Putamen (tissue), 1 donor: ENCODE measurements around the gene ZMIZ1.
A peak's percentile ranks its signal among the peaks of the same experiment; 100 is the strongest.

Experiments
- DNase-seq: peaks from one replicate; pipeline ENCODE4 v3.0.0-alpha.2; 2016; ENCODE audit warnings: low spot score

Gene ZMIZ1

DNA sequence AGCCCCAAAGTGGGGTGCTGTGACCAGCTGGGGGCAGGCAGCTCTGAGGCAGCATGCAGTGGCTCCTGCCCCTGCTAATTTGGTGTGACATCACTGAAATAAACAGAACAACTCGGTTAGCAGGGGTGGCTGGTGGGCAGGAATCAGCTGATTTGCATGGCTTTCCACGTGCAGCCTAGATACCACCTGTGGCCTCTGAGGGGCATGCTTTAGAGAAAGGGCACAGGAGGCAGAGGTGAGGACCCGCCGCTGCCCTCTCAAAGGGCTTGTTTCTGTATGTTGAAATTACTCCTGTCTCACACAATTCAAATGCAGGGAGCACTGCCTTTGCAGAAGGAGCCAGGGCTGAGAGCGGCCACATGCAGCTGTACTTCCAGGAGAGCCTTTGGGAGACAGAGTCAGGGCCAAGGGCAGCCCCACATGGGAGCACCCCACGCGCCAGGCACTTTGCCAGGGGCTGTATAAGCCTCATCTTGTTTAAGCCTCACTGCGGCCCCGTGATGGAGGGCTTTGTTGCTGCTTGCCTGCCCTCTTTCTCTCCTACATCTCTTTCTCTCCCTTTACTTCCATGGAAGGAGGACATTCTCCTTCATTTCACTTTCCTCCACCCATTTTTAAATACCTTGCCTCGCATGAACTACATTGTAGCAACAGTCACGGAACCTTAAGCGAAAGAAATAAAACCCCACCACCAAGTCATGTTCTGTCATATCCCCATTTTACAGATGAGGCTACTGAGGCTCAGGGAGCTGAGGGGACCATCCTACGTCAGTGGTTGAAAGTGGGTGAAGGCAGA is 137.7 kb downstream of the ZMIZ1 start:
- DNase-seq, result peak; percentile 62

DNA sequence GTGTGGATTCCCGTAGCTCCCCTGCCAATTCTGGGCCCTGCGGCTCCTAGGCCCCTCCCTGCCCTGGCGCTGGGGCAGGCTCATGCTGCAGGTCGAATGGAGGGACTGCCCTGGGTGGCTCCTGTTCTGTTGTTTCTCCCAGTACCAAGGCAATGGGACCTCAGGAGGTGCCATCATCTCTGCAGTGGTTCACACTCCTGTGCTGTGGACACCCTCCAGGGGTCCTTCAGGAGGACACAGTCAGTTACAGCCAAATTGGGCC is 138.3 kb downstream of the ZMIZ1 start:
- no peak for DNase-seq

DNA sequence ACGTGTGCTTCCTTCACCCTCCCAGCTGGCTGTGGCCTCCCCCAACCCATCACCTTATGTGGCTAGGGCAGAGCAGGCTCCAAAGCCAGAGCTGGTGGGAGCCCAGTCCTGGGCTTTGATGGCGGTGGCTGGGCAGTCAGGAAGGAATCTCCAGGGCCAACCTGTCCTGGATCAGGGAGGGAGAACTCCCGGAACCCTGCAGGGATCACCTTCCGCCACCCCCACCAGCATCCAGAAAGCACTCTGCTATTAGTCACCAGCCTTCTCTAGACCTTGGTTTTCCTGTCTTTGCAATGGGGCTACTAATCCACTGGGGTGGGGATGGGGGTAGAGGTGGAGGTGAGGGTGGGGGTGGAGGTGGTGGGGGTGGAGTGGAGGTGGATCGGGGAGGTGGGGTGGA is 139.0 kb downstream of the ZMIZ1 start:
- DNase-seq, result no peak

DNA sequence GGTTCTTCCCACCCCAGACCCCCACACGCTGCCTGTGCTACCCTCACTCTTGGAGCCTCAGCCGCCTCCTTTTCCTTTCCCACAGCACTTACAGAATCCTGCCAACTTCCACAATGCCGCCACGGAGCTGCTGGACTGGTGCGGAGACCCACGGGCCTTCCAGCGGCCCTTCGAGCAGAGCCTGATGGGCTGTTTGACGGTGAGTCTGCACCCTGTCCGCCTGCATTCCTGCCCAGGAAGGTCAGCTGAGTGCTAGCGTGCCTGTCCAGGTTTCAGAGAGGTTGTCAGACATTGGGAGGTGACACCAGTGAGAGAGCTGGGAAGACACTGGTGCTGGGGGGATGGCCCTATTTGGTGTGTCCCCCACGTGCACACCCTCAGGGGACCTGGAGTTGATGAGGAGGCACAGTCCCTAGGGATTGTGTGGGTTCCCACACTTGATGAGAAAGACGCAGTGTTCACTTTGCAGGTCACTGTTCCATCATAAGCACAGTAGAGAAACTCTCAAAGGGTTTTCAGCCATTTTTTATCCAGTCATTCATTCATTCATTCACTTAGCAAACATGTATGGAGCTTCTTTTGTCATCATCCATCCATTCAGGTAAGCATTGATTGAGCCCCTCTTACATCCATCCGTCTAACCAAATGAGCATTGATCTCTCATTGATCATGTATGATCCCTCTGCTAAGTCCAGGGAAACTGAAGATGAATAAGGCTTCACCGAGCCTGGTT is 139.7 kb downstream of the ZMIZ1 start:
- no peak for DNase-seq

DNA sequence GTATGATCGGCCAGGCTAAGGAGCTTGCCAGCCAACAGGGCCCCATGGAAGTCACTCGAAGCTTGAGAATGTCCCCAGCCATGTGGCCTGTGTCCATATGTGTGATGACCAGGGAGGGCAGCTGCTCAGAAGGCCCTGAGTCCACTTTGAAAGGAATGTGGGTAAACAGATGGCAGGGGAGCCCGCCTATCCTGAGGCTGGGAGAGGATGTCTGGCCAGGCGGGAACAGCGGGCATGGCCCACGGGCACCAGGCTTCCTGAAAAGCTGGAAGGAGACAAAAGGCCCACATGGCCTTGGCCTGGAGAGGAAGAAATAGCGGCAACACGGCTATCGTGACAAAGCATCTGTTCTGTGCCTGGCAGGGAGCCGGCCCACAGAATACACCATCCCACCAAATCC is 140.6 kb downstream of the ZMIZ1 start:
- no peak for DNase-seq

DNA sequence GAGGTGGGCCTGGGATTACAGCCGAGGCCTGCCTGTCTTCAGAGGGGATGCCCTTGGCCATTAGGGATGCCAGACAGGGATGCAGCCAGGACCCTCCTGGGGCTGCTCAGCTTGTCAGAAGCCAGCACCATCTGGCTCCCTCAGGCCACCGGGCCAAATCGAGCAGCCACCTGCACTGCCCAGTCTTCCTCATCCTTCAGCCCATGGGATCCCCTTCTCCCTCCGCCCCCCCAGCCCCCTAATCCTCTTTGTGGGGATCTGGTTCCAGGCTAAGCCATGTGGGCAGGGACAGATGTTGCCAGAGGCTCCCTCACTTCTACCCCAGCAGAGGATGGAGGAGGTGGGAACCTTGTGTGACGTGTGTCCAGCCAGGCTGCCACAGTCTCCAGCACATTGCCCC is 141.1 kb downstream of the ZMIZ1 start:
- no peak for DNase-seq

DNA sequence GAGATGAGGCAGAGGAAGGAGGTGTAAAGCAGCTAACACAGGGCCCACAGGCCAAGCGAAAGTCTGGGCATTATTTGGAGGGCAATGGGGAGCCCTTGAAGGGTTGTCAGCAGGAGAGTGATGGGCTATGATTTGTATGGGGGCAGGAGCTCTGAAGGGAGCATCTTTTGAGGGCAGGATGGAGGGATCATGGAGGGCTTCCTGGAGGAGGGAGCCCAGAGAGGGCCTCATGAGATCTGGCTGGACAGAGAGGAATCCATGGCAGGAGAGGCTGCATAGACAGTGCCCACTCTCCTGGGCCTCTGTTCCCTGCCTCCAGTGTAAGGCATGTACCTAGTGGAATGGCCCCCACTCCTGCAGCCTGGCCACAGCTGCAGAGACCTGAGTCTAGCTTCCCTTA is 141.9 kb downstream of the ZMIZ1 start:
- DNase-seq, result no peak

DNA sequence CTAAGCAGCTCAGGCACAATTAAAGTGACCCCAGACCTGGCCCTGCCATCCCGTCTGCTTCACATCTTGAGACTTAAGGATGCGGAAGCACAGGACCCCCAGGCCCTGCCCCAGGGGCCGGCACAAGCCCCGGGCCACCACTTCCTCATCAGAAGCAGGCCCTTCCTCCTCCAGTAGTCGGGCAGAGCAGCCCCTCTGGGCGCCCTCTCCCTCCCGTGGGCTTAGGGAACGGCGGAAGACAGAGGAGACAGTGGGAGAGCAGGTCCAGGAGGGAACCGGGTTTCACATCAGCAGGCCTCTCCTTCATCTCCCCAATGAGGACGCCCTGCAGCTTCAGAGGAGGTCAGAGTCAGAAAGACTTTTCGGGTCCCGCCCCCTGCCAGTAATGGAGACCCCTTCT is 142.8 kb downstream of the ZMIZ1 start:
- no peak for DNase-seq

DNA sequence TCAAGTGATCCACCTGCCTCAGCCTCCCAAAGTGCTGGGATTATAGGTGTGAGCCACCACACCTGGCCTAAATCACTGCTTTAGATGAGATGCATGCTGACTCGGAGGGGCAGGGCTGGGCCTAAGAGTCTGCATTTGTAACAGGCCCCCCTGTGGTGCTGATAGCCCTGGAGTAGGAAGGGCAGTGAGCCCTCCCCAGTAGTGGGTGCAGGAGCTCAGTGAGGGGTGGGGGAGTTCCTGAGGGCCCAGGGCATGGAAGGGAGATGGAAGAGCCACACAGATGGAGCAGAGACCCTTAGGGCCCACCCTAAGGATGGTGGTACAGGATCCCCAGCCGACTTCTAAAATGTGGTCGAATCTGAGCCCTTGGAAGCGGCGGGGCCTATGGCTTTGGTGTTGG is 146.8 kb downstream of the ZMIZ1 start:
- DNase-seq, result no peak

DNA sequence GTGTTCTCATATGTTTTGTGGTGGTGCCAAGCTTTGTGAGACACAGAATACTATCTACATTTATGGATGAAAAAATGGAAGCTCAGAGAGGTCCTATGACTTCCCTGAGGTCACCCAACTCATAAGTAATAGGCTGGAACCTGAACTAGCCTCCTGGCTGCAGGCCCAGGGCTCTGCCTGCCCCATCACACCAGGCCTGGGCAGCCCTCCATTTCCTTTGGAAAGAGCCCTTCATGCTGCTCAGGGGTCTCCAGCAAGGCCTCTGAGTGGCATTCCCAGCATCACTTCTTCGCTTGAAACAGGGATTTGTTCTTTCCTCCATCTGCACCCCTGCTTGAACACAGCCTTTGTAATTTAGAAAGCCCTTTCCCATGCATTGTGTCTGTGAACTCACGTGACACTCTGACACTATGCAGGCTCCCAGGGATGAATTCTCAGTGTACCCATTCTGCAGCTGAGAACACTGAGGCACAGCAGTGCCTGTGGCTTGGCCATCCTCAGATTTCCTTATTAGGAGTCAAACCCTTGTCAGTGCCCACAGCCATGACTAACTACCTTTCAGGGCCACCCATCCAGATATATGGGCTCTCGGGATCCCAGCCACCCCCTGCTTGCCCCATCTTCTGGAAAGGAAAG is 150.7 kb downstream of the ZMIZ1 start:
- no peak for DNase-seq

DNA sequence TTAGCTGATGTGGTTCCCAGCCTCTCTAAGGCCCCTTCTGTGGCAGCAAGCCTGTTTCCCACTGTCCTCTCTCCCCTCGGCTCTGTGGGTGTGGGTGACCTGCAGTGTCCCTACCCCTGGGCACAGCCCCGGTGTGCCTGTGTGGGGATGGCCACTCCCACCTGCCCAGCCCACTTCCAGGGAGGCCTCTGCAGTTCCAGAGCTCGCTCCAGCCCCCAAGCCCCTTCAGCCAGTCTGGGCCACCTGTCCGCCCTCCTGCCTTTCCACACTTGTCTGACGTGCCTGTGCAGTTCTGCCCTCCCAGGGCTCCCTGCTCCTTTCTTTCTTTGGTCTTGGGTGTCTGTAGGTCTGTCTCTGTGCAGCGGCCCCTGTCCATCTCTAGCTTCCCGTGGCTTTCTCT is 151.5 kb downstream of the ZMIZ1 start:
- DNase-seq, result no peak

DNA sequence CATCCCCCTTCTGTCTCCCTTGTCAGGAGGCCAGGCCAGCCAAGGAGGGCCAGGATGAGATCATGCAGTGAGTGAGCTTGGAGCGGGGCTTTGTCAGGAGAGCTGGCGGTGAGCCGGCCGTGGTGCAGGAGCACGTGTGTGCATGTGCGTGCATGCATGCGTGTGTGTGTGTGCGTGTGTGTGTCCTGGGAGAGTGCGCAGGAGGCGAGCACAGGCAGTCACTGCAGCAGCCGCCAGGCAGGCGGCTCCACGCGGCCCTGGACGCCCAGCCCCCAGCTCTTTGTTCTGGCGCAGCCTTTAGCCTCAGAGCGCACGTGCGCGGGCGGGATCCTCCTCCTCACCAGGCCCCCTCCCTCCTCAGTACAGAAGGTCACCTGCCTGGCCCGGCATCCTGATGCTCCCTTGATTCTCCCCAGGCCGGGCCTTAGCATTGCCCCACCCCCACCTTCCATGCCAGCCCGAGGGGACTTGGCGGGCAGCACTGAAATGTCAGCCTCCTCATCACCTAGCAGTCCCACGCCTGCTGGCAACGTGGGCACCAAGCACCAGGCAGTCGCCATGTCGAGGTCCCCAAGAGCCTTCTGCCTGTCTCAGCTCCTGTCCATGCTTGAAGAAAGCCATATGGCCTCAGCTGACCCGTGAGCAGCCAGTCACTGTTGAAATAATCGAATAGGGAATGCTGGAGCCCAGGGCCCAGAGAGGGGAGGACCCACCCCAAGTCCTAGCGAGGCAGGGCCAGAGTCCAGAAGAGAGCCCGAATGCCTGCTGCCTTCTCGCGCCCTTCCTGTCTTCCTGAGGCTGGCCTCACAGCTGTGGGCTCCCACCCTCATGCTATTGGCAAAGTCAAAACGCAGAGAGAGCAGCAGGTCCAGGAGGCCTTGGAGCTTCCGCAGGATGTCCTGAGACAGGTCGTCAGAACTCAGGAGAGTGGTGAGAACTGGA is 152.6 kb downstream of the ZMIZ1 start:
- no peak for DNase-seq

DNA sequence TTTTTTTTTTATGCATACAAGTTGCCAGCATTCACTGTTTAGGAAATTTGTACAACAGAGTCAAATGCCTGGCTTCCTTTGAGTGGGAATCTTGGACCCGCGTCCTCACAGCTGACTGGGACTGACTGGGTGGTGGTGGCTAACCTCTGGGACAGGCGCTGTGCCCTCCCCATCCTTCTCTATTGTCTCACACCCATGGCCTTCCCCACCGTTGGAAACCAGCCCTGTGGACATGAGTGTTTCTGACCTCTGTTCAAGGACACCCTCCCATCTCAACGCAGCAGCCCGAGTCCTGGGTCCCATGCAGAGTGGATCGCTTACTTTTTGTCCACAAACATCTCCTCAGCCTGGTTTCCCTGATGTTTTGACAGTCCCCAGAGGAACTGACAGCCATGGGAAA is 153.4 kb downstream of the ZMIZ1 start:
- DNase-seq, result no peak

DNA sequence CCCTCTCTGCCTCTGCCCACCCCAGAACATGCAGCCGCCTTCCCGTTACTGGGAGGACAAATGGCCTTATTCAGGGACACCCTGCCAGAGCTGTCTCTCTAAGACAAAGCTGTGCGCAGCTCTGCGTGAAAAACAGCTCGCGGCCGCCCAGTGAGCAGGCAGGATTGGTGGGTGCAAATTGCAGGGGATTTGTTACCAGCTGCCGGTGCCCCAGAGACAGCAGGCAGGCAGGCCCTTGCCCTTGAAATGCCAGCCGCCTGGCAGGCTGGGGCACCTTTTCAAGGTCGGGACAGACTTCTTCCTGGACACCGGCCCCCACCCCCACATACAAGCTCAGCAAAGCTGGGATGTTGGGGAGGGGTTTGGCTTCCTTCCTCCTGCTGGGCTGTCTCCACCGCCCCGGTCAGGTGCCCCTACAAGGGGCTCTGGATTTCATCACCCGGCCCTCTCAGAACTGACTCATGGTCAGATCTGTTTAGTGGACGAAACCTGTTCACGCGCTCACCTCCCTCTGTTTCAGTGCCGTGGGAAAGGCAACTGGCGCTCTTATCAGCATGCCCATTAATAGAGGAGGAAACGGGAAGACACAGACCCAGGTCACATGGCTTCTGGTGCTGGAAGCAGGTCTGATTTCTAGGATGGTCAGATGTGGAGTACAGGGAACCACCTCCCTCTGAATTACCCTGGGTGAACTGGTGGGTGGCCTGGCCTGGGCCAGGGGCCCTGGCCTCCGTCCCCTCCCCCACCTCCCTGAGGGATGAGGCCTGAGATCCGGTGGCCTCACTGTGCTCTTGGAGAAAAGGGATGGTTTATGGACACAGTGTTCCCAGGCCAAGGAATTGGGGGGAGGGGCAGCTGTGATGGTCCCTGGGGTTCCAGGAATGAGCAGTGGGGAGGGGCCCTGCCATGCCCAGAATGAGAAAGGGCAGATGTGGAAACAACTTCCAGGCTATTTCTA is 154.6 kb downstream of the ZMIZ1 start:
- no peak for DNase-seq

DNA sequence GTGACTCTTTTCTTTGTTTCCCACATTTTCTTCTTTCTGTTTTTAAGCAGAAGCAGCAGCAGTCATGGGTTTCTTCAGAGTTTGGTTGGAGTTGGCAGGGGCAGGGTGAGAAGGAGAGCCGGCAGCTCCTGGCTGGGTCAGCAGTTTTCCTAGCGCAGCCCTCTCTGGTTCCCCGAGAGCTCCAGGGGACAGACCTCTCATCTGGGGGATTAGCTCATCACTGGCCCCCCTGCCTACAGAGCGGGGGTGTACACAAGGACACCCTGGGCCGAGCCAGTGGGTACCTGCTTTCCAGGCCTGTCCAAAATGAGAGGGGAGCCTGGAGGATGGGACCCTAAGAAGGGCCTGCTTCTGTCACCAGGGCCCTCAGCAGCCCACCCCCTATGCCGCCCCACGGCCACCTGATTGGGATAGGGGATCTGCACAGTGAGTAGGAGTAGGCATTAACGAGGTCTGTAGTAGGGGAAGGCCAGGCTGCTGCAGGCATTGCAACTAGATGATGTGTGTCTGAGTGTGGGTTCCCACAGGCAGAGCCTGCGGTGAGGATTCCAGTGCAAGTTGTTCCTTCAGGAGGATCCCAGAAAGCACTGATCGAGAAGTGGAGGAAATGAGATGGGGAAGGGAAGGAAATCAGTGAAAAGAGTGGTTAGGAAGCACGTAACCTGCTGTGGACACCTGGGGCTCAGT is 155.6 kb downstream of the ZMIZ1 start:
- no peak for DNase-seq

DNA sequence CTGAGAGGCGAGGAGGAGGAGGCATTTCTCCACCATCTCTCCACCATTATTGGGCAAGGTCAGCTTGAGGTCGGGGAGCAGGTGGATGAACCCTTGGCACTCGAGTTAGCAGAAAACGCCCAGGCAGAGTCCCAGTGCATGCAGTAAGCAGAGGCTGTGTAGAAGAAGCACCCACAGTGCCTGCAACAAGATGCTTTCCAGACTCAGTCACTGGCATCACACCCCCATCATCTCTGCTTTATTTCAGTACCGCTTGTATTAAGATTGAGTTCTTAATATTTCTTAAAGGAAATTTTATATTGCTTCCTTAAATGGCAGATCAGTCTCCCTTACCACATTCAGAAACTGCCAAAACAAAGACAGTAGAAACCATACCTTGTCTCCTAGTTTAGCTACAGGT is 156.2 kb downstream of the ZMIZ1 start:
- no peak for DNase-seq

DNA sequence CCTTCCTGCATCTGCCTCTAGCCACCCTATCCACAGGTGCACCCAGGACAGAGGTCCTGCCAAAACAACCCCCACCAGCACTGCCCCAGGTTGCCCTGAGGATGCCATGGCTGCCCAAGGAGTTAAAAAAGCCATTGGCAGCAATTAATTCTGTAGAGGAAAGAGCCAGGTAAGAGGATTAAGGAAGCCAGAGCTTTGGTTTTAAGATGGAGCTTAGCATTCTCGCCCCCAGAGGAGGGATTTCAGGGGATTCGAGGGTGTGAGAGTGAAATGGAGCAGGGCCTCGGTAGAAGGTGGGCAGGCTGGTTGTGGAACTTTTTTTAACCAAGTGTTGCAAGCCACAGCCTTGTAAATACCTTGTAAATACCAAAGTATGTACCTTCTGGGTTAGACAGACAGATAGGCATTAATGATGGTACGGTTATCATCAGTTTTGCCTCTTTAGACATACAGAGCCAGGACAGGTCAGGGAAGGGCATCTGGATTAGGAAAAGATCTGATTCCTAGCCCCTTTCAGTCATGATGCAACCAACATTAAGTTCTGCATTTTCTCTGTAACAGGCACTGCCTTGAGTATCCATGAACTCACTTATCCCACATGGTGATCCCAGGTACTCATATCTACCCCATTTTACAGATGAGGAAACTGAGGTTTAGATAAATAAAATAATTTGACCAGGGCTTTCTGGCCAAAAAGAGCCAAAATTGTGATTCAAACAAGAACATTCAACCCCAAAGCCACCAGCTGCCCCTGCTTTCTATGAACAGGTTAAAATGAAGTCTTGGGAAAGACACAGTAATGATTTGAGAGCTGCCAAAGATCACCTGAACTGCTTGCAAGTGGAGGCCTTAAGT is 157.9 kb downstream of the ZMIZ1 start:
- DNase-seq, result no peak

DNA sequence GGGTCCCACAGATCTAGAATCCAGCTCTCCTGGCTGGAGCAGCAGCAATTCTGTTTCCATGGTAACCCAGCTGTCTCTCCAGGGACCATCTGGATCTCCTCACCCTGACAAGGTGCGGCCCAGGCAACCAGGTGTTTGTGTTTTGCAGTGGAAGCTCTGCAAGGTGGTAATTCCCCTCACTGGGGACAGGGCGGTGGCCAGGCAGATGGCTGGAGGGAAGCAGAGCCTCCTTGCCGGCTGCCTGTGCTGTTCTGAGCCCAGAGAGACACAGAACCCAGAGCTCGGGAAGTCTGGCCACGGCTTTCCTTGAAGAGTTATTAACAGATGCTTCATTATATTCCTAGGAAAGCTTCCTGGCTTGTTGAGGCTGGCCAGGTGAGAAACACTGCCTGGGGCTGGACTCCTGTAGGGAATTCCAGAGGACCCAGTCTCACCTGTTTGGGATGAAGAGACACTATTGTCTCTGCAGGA is 160.3 kb downstream of the ZMIZ1 start:
- DNase-seq, result no peak

DNA sequence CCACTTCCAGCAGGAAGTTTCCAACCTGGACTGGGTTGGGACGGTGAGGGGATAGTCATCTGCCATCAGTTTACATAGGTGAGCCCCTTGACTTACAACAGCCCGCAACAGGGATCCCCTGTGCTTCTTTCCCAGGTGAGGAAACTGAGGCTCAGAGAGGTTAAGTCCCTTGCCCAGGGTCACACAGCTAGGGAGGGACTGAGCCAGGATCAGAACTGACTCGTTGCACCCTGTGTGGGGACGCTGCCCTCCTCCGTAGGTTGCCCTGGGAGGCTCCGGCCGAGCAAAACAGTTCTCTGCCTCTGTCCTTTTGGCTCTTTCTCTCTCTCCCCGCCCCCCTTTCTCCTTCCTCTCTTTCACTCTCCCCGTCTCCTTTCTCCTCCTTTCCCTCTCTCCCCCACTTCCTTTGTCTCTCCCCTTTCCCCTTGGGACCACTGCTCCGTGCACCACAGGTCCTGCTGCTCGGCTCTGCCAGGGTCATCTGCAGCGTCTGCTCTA is 161.1 kb downstream of the ZMIZ1 start:
- no peak for DNase-seq
